HepG2 (cell line): ENCODE measurements around the gene MAGEA1. TPM values are rescaled to one million over a fixed set of nuclear protein-coding genes. Genes with fewer than 3 reads are reported as not detected.

Experiments used
- ATAC-seq: fragments of 200-7000 bp; cut with Tn5 transposase; 3 replicates; pipeline ENCODE4 v1.9.1; 2020; ENCODE audit warnings: mild to moderate bottlenecking, moderate library complexity
- BruUV-seq: library from RNA; stranded (reverse); fragments of 400-500 nt; replicated peaks from 2 replicates; lab custom pipeline; 2021; lab: Mats Ljungman, UMichigan
- CTCF ChIA-PET: fragments of 300-600 bp; formaldehyde crosslinking; extraction: SDS; loops from one replicate; lab custom pipeline; 2021; ENCODE audit warnings: low total read pairs, inconsistent platforms, low intra/inter-chr PET ratio; lab: Yijun Ruan, JAX
- POLR2A ChIA-PET: fragments of 350-600 bp; sonication (Branson Sonifier 250); formaldehyde crosslinking; loops from one replicate; lab custom pipeline; 2020; ENCODE audit warnings: antibody characterized with exemption, inconsistent platforms; lab: Yijun Ruan, JAX
- DNase-seq: peaks from one replicate; pipeline ENCODE4 v3.0.0-alpha.2; 2015; ENCODE audit warnings: low spot score
- FAIRE-seq: peaks from 3 replicates; lab custom pipeline; 2011; peaks lifted over from hg19 to GRCh38; lab: Jason Lieb, UNC
- H2AFZ ChIP-seq: one replicate; pipeline ENCODE4 v1.6.1; 2011; ENCODE audit warnings: low read length, inconsistent platforms
- H3K27ac ChIP-seq: fragments of 300-600 bp; 3 replicates; pipeline ENCODE4 v1.8.0; 2011; ENCODE audit warnings: mixed run types, mild to moderate bottlenecking, mixed read lengths, low read length, inconsistent platforms; ENCODE audit not compliant: insufficient read depth; ENCODE audit errors: extremely low read length
- H3K27me3 ChIP-seq, 2 experiments: fragments of 200-600 bp in 1 of 2; 2 replicates in 1 of 2; 3 replicates in 1 of 2; pipeline versions ENCODE4 v1.6.0 to v1.8.0; 2011; ENCODE audit warnings: low read length in 2 of 2, mild to moderate bottlenecking in 2 of 2, moderate library complexity in 2 of 2, inconsistent platforms in 1 of 2; ENCODE audit not compliant: insufficient read depth in 2 of 2, control insufficient read depth in 1 of 2
- H3K36me3 ChIP-seq, 2 experiments: fragments of 200-600 bp in 1 of 2; replicated peaks in 1 of 2; 2 replicates in 1 of 2; 3 replicates in 1 of 2; pipeline versions ENCODE4 v1.5.1 to v1.8.0; 2011; ENCODE audit warnings: low read length in 2 of 2, inconsistent platforms in 1 of 2; ENCODE audit not compliant: insufficient read depth in 2 of 2, control insufficient read depth in 1 of 2
- H3K4me1 ChIP-seq: 2 replicates; pipeline ENCODE4 v1.5.1; 2012; ENCODE audit warnings: low read length, inconsistent platforms; ENCODE audit not compliant: insufficient read depth
- H3K4me2 ChIP-seq: 2 replicates; pipeline ENCODE4 v1.6.0; 2011; ENCODE audit warnings: low read depth, low read length, inconsistent platforms
- H3K4me3 ChIP-seq, 3 experiments: fragments of 200-600 bp in 1 of 3; sonication (generic), shearing (Covaris generic) in 1 of 3; replicated peaks in 1 of 3; 2 replicates each; pipeline ENCODE4 v1.5.1; 2011 to 2016; ENCODE audit warnings: low read length in 3 of 3, inconsistent platforms in 2 of 3, low read depth in 2 of 3, mild to moderate bottlenecking in 2 of 3, control low read depth in 1 of 3, mixed read lengths in 1 of 3; ENCODE audit not compliant: insufficient read depth in 1 of 3
- H3K79me2 ChIP-seq: one replicate; pipeline ENCODE4 v1.6.1; 2011; ENCODE audit warnings: low read length, inconsistent platforms; ENCODE audit not compliant: insufficient read depth
- H3K9ac ChIP-seq: 2 replicates; pipeline ENCODE4 v1.6.0; 2011; ENCODE audit warnings: mild to moderate bottlenecking, low read depth, low read length, inconsistent platforms; ENCODE audit not compliant: insufficient read depth
- H3K9me3 ChIP-seq: 2 replicates; pipeline ENCODE4 v1.5.1; 2012; ENCODE audit warnings: mild to moderate bottlenecking, low read length
- H4K20me1 ChIP-seq: 2 replicates; pipeline ENCODE4 v1.6.0; 2011; ENCODE audit warnings: inconsistent platforms, mild to moderate bottlenecking, low read length, moderate library complexity; ENCODE audit not compliant: insufficient read depth
- ATF7-NPFF ChIP-seq: sonication (generic); formaldehyde crosslinking; IDR thresholded peaks from 2 replicates; pipeline ENCODE4 v1.8.1; 2023; ENCODE audit warnings: mild to moderate bottlenecking, low read depth, missing genetic modification reagents, moderate library complexity
- CBFB ChIP-seq: sonication (generic); formaldehyde crosslinking; IDR thresholded peaks from 2 replicates; pipeline ENCODE4 v1.4.0; 2020; ENCODE audit warnings: missing genetic modification reagents
- CBX2 ChIP-seq, 2 experiments: fragments of 200-600 bp in 1 of 2; sonication (generic); formaldehyde crosslinking in 1 of 2; IDR thresholded peaks; 2 replicates each; pipeline versions ENCODE4 v1.7.0 to v1.8.1; 2018 to 2022; ENCODE audit warnings: low read depth in 2 of 2, low read length in 1 of 2, mild to moderate bottlenecking in 1 of 2, missing genetic modification reagents in 1 of 2
- ETV6 ChIP-seq: sonication (generic); formaldehyde crosslinking; conservative IDR thresholded peaks from 2 replicates; pipeline ENCODE4 v1.4.0; 2020; ENCODE audit warnings: missing genetic modification reagents
- HNRNPK ChIP-seq: fragments of 200-400 bp; formaldehyde crosslinking; IDR thresholded peaks from 2 replicates; pipeline ENCODE4 v1.6.1; 2018; ENCODE audit warnings: low read length, low read depth, moderate library complexity, mild to moderate bottlenecking; ENCODE audit not compliant: poor library complexity, severe bottlenecking
- NFIC ChIP-seq: IDR thresholded peaks from 2 replicates; pipeline ENCODE4 v1.6.1; 2012; ENCODE audit warnings: mild to moderate bottlenecking, low read length, inconsistent platforms
- NR3C1 ChIP-seq: sonication (generic); formaldehyde crosslinking; IDR thresholded peaks from 2 replicates; pipeline ENCODE4 v1.4.0; 2020; ENCODE audit warnings: missing genetic modification reagents
- RBFOX2 ChIP-seq: fragments of 200-400 bp; formaldehyde crosslinking; IDR thresholded peaks from 2 replicates; pipeline ENCODE4 v1.6.1; 2017; ENCODE audit warnings: low read depth, mild to moderate bottlenecking, low read length
- ZNF746 ChIP-seq: sonication (generic); formaldehyde crosslinking; IDR thresholded peaks from 2 replicates; pipeline ENCODE4 v1.8.0; 2022; ENCODE audit warnings: mild to moderate bottlenecking, missing genetic modification reagents
- WGBS: methylation state at CpG from one replicate; pipeline ENCODE4 v1.1.6; 2017; ENCODE audit warnings: low lambda C conversion rate; 5-methylcytosine and 5-hydroxymethylcytosine counted together
- in situ Hi-C: cut with HindIII; loops from 2 replicates; pipeline ENCODE4 v1.10.0; 2017; ENCODE audit warnings: low pct_unique_long_range_greater_than_20kb; ENCODE audit not compliant: extremely low pct_ligation_motif_present
- intact Hi-C: fragments of 100-400 bp; cut with micrococcal nuclease; formaldehyde crosslinking; loops from one replicate; pipeline ENCODE4 v1.10.0; 2022; ENCODE audit not compliant: unreplicated experiment
- polyA plus RNA-seq, 8 experiments: library from polyadenylated mRNA; depleted of rRNA in 3 of 8; stranded (reverse) in 7 of 8; unstranded in 1 of 8; fragments of >200 nt; fragmentation: Illumina TruSeq in 4 of 8; extraction: Trizol in 4 of 8; gene quantifications; 2 replicates each; pipeline versions ENCODE4 v1.2.1 to v1.2.3, GENCODE V29; 2011 to 2016; ENCODE audit warnings: low read depth in 4 of 8, missing spikeins in 1 of 8, mixed read lengths in 1 of 8; ENCODE audit not compliant: insufficient read depth in 1 of 8
- total RNA-seq, 5 experiments: library from RNA; depleted of rRNA; stranded (reverse); fragments of >200 nt; fragmentation: Illumina TruSeq; extraction: Trizol; gene quantifications; 2 replicates each; pipeline ENCODE4 v1.2.3, GENCODE V29; 2016; ENCODE audit warnings: low read depth in 1 of 5
- TF ChIP-seq, protein P1 (sequence below), 2 experiments: sonication (generic) in 1 of 2; formaldehyde crosslinking in 1 of 2; IDR thresholded peaks; 2 replicates each; pipeline versions ENCODE4 v1.4.0 to v1.6.1; 2018 to 2020; ENCODE audit warnings: missing genetic modification reagents in 2 of 2, borderline replicate concordance in 1 of 2, low read depth in 1 of 2, mild to moderate bottlenecking in 1 of 2, missing biosample characterization in 1 of 2

MAGEA1 gene
- total and polyA plus RNA-seq, 2 of the 13 experiments (the other 11 are each of a cell fraction or from before 2014, with no cell fraction given): not detected

DNA sequence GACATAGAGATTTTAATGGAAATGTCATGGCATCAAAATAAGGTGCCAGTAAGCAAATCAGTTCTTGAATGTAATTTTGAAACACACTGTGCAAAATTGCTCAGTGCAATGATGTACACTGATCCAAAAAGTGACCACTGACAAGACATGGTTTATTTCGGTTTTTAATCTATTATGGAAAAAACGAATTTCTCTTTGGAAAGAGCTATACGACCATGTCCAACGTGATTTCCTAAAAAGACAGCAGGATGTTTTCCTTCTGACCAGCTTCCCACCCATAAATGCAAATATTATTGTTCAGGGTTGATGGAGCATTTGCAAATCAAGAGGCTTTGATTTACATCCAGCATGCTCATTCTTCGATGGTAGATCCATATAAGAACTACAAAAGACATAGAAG is 17.1 kb upstream of the MAGEA1 start:
- Histone ChIP-seq H3K9ac (no peak overlapping the region), H3K4me3 (no peak overlapping the region), H3K27me3 (no peaks in the 10 kb centered on the region), H3K4me2 (no peak overlapping the region), H4K20me1 (no peaks in the 10 kb centered on the region), H2AFZ (no peak overlapping the region), H3K79me2 (no peaks in the 10 kb centered on the region), H3K27ac (no peak overlapping the region), H3K9me3 (no peaks in the 10 kb centered on the region), H3K4me1 (no peaks in the 10 kb centered on the region), H3K36me3 (no peaks in the 10 kb centered on the region)
- DNase-seq (no peak), FAIRE-seq (no peak), ATAC-seq (no peak)
- intact Hi-C loops (no loop called here), in situ Hi-C loops (no loop called here)
- WGBS: 0% methylated on average over 4 of the region's 5 CpGs
- CTCF ChIA-PET: no interaction called here
- TF ChIP-seq CBFB: no peak
- TF ChIP-seq, protein P1, sequence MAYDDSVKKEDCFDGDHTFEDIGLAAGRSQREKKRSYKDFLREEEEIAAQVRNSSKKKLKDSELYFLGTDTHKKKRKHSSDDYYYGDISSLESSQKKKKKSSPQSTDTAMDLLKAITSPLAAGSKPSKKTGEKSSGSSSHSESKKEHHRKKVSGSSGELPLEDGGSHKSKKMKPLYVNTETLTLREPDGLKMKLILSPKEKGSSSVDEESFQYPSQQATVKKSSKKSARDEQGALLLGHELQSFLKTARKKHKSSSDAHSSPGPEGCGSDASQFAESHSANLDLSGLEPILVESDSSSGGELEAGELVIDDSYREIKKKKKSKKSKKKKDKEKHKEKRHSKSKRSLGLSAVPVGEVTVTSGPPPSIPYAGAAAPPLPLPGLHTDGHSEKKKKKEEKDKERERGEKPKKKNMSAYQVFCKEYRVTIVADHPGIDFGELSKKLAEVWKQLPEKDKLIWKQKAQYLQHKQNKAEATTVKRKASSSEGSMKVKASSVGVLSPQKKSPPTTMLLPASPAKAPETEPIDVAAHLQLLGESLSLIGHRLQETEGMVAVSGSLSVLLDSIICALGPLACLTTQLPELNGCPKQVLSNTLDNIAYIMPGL (CRISPR knock-in tag; IDR thresholded peaks at IDR 0.05; ENCODE audit: borderline replicate concordance in 1 of 2, low read depth in 1 of 2): no peak
- no peak for TF ChIP-seq HNRNPK
- TF ChIP-seq NFIC: no peak
- TF ChIP-seq CBX2 (IDR thresholded peaks at IDR 0.05; ENCODE audit: low read depth, low read length): no peak
- TF ChIP-seq CBX2 (CRISPR knock-in tag; IDR thresholded peaks at IDR 0.05; ENCODE audit: low read depth): no peak
- TF ChIP-seq ETV6: no peak
- TF ChIP-seq ATF7-NPFF (CRISPR knock-in tag): no peak
- no peak for TF ChIP-seq NR3C1 (CRISPR knock-in tag)
- TF ChIP-seq ZNF746 (CRISPR knock-in tag): no peak
- no peak for TF ChIP-seq RBFOX2
- POLR2A ChIA-PET: no interaction called here
- no TSS peak for BruUV-seq
